22Rv1 (cell line): ENCODE data around the gene UTS2R.
"Not testable (repeated sequence)": the region's sequence is repeated elsewhere in the genome, so short reads cannot be mapped to it uniquely, and the experiment has no call there.

Source experiments
- H3K27ac ChIP-seq: fragments of 450-650 bp; 2 replicates; pipeline ENCODE4 v1.5.1; 2017
- CTCF ChIP-seq: fragments of 450-650 bp; IDR thresholded peaks from 2 replicates; pipeline ENCODE4 v1.5.1; 2017; ENCODE audit warnings: mild to moderate bottlenecking
- ZFX ChIP-seq: fragments of 450-650 bp; IDR thresholded peaks from 2 replicates; pipeline ENCODE4 v1.6.1; 2017; ENCODE audit warnings: antibody characterized with exemption, borderline replicate concordance

UTS2R gene

GRCh38 chr17:82346342-82347300 is 24.9 kb upstream of the UTS2R start:
- no peak overlapping the region for H3K27ac ChIP-seq
- TF ChIP-seq CTCF (no peak), ZFX (no peak)

- H3K27ac ChIP-seq, result not testable (repeated sequence)
Observed at GRCh38 chr17:82347994-82348393, 23.6 kb upstream of the UTS2R start.

GRCh38 chr17:82348434-82348833 is 23.1 kb upstream of the UTS2R start:
- TF ChIP-seq CTCF (no peak), ZFX (no peak)
- no peak overlapping the region for H3K27ac ChIP-seq

GRCh38 chr17:82348866-82349265 is 22.7 kb upstream of the UTS2R start:
- TF ChIP-seq ZFX (no peak), CTCF (no peak)
- H3K27ac ChIP-seq, result no peak overlapping the region

- TF ChIP-seq CTCF, result no peak
- no peak for TF ChIP-seq ZFX
- H3K27ac ChIP-seq, result no peak overlapping the region
Observed at GRCh38 chr17:82349287-82349701, 22.3 kb upstream of the UTS2R start.

GRCh38 chr17:82350182-82351030 is 21.2 kb upstream of the UTS2R start:
- no peak overlapping the region for H3K27ac ChIP-seq

GRCh38 chr17:82351254-82351712 is 20.3 kb upstream of the UTS2R start:
- H3K27ac ChIP-seq, result no peak overlapping the region
- TF ChIP-seq ZFX (no peak), CTCF (no peak)

More at GRCh38 chr17:82350182-82351030, 21.2 kb upstream of the UTS2R start:
- TF ChIP-seq CTCF, result peak; percentile 44
- no peak for TF ChIP-seq ZFX
